Skeletal muscle tissue (tissue), 4 donors: Measurements from ENCODE around the gene SLC1A6. TPM values are rescaled to one million over a fixed set of nuclear protein-coding genes. Genes with fewer than 3 reads are reported as not detected.

ENCODE experiments used
- H3K27ac ChIP-seq: one replicate; pipeline ENCODE4 v1.7.0; 2013; ENCODE audit warnings: mild to moderate bottlenecking, low read depth, low read length, inconsistent platforms
- H3K27me3 ChIP-seq, 3 donors: one replicate each; pipeline ENCODE4 v1.7.0; 2013; ENCODE audit warnings: low read length in 3 of 3; ENCODE audit not compliant: control insufficient read depth in 3 of 3, insufficient read depth in 3 of 3
- H3K36me3 ChIP-seq, 3 donors: one replicate each; pipeline ENCODE4 v1.7.0; 2013; ENCODE audit warnings: low read length in 3 of 3; ENCODE audit not compliant: control insufficient read depth in 3 of 3, insufficient read depth in 3 of 3
- H3K4me1 ChIP-seq, 3 donors: one replicate each; pipeline ENCODE4 v1.7.0; 2013; ENCODE audit warnings: low read length in 3 of 3, mild to moderate bottlenecking in 3 of 3; ENCODE audit not compliant: control insufficient read depth in 3 of 3, insufficient read depth in 3 of 3
- H3K4me3 ChIP-seq, 3 donors: one replicate each; pipeline ENCODE4 v1.7.0; 2013; ENCODE audit warnings: low read length in 3 of 3
- H3K9ac ChIP-seq, 3 donors: one replicate each; pipeline ENCODE4 v1.7.0; 2013; ENCODE audit warnings: low read length in 3 of 3, mild to moderate bottlenecking in 3 of 3, moderate library complexity in 2 of 3, low read depth in 1 of 3
- H3K9me3 ChIP-seq, 3 donors: one replicate each; pipeline ENCODE4 v1.7.0; 2013; ENCODE audit warnings: low read length in 3 of 3; ENCODE audit not compliant: control insufficient read depth in 3 of 3
- total RNA-seq: library from RNA; depleted of rRNA; stranded (reverse); fragments of >200 nt; gene quantifications from one replicate; pipeline ENCODE4 v1.2.3, GENCODE V29; 2014
- donor health status: Osteomylitis.

Gene SLC1A6
- total RNA-seq, 1 donor from 2014 or later: under 0.01 TPM

- no peaks in the 10 kb centered on the region for H3K4me1 ChIP-seq
- H3K27me3 ChIP-seq: peaks cover 0 to 15% (median 7%) of the 10 kb centered on the region in 3 donors
Observed at GRCh38 chr19:15008308-15008707, 28.6 kb upstream of the SLC1A6 start.

GRCh38 chr19:14997981-14998380, 18.3 kb upstream of the SLC1A6 start:
- Histone ChIP-seq H3K27ac (no peak overlapping the region), H3K9me3 (no peaks in the 10 kb centered on the region), H3K4me3 (no peak overlapping the region), H3K9ac (no peak overlapping the region), H3K27me3 (peaks cover 0 to 6% (median 0%) of the 10 kb centered on the region in 3 donors), H3K4me1 (no peaks in the 10 kb centered on the region), H3K36me3 (no peaks in the 10 kb centered on the region)

More at GRCh38 chr19:15008308-15008707, 28.6 kb upstream of the SLC1A6 start:
- no peak overlapping the region for H3K4me3 ChIP-seq
- no peak overlapping the region for H3K9ac ChIP-seq
- H3K27ac ChIP-seq: no peak overlapping the region
- peaks cover 0 to 2% (median 0%) of the 10 kb centered on the region in 3 donors for H3K9me3 ChIP-seq
- H3K36me3 ChIP-seq: no peaks in the 10 kb centered on the region

GRCh38 chr19:14992780-14993179, 13.1 kb upstream of the SLC1A6 start:
- Histone ChIP-seq H3K27ac (no peak overlapping the region), H3K9me3 (no peaks in the 10 kb centered on the region), H3K36me3 (no peaks in the 10 kb centered on the region), H3K4me1 (no peaks in the 10 kb centered on the region), H3K4me3 (no peak overlapping the region), H3K9ac (no peak overlapping the region), H3K27me3 (peaks cover 0 to 6% (median 0%) of the 10 kb centered on the region in 3 donors)

GRCh38 chr19:14985133-14985532, 5.5 kb upstream of the SLC1A6 start:
- H3K27ac ChIP-seq: no peak overlapping the region
- no peaks in the 10 kb centered on the region for H3K4me1 ChIP-seq
- no peaks in the 10 kb centered on the region for H3K36me3 ChIP-seq
- peaks cover 4 to 12% (median 9%) of the 10 kb centered on the region in 3 donors for H3K27me3 ChIP-seq
- H3K9ac ChIP-seq: no peak overlapping the region
- no peaks in the 10 kb centered on the region for H3K9me3 ChIP-seq
- H3K4me3 ChIP-seq: no peak overlapping the region

GRCh38 chr19:14978161-14978776, 1.4 kb downstream of the SLC1A6 start:
- peaks cover 26 to 29% (median 29%) of the 10 kb centered on the region in 3 donors for H3K27me3 ChIP-seq
- no peak overlapping the region for H3K4me3 ChIP-seq
- H3K4me1 ChIP-seq: no peaks in the 10 kb centered on the region
- no peak overlapping the region for H3K9ac ChIP-seq
- H3K36me3 ChIP-seq: no peaks in the 10 kb centered on the region
- no peaks in the 10 kb centered on the region for H3K9me3 ChIP-seq
- no peak overlapping the region for H3K27ac ChIP-seq

GRCh38 chr19:14977128-14977527, 2.5 kb downstream of the SLC1A6 start:
- H3K9ac ChIP-seq: no peak overlapping the region
- no peaks in the 10 kb centered on the region for H3K9me3 ChIP-seq
- H3K27me3 ChIP-seq: peaks cover 26% of the 10 kb centered on the region in 3 donors
- no peaks in the 10 kb centered on the region for H3K4me1 ChIP-seq
- no peak overlapping the region for H3K27ac ChIP-seq
- H3K4me3 ChIP-seq: no peak overlapping the region
- no peaks in the 10 kb centered on the region for H3K36me3 ChIP-seq

- Histone ChIP-seq H3K9ac (no peak overlapping the region), H3K9me3 (peaks cover 0 to 2% (median 0%) of the 10 kb centered on the region in 3 donors), H3K27me3 (peaks cover 16 to 20% (median 17%) of the 10 kb centered on the region in 3 donors), H3K36me3 (no peaks in the 10 kb centered on the region), H3K4me3 (no peak overlapping the region), H3K27ac (no peak overlapping the region), H3K4me1 (no peaks in the 10 kb centered on the region)
Observed at GRCh38 chr19:14974488-14974887, 5.2 kb downstream of the SLC1A6 start.

- Histone ChIP-seq H3K36me3 (no peaks in the 10 kb centered on the region), H3K27me3 (peaks cover 3 to 7% (median 4%) of the 10 kb centered on the region in 3 donors), H3K9me3 (peaks cover 0 to 2% (median 0%) of the 10 kb centered on the region in 3 donors), H3K4me3 (no peak overlapping the region), H3K9ac (no peak overlapping the region), H3K27ac (no peak overlapping the region), H3K4me1 (no peaks in the 10 kb centered on the region)
Observed at GRCh38 chr19:14972676-14973075, 7.0 kb downstream of the SLC1A6 start.

GRCh38 chr19:14971474-14971873, 8.2 kb downstream of the SLC1A6 start:
- Histone ChIP-seq H3K27me3 (peaks cover 0 to under 1% (median 0%) of the 10 kb centered on the region in 3 donors), H3K9ac (no peak overlapping the region), H3K27ac (no peak overlapping the region), H3K36me3 (no peaks in the 10 kb centered on the region), H3K4me1 (no peaks in the 10 kb centered on the region), H3K9me3 (peaks cover 0 to 2% (median 0%) of the 10 kb centered on the region in 3 donors), H3K4me3 (no peak overlapping the region)

GRCh38 chr19:14968247-14968646, 11.4 kb downstream of the SLC1A6 start:
- Histone ChIP-seq H3K4me3 (no peak overlapping the region), H3K9ac (no peak overlapping the region), H3K36me3 (no peaks in the 10 kb centered on the region), H3K9me3 (peaks cover 0 to 2% (median 2%) of the 10 kb centered on the region in 3 donors), H3K4me1 (no peaks in the 10 kb centered on the region), H3K27ac (no peak overlapping the region), H3K27me3 (no peaks in the 10 kb centered on the region)
